SH-SY5Y (cell line): ENCODE measurements around the gene DPF1.

Experiments used
- GATA2 ChIP-seq: IDR thresholded peaks from 2 replicates; pipeline ENCODE4 v1.6.1; 2011; ENCODE audit warnings: mild to moderate bottlenecking, low read depth, low read length
- GATA3 ChIP-seq: IDR thresholded peaks from 2 replicates; pipeline ENCODE4 v1.6.1; 2011; ENCODE audit warnings: low read depth, mild to moderate bottlenecking, low read length, moderate library complexity

GRCh38 chr19:38207543-38207942 lies 16.5 kb downstream of the DPF1 start:
- TF ChIP-seq GATA2: no peak
- no peak for TF ChIP-seq GATA3
